DOHH2 (cell line): ENCODE results near the gene ASAP2.

Experiments
- H3F3A ChIP-seq: fragments of 200-600 bp; sonication (generic), shearing (Covaris generic); 2 replicates; pipeline ENCODE4 v1.6.0; 2016; ENCODE audit warnings: antibody characterized with exemption, mild to moderate bottlenecking; ENCODE audit not compliant: control insufficient read depth, insufficient read depth
- H3K27ac ChIP-seq: fragments of 200-600 bp; sonication (generic); 2 replicates; pipeline ENCODE4 v1.5.1; 2014; ENCODE audit warnings: low read depth, mild to moderate bottlenecking, low read length, moderate library complexity
- H3K27me3 ChIP-seq: fragments of 200-600 bp; sonication (generic); 2 replicates; pipeline ENCODE4 v1.6.1; 2014; ENCODE audit warnings: mild to moderate bottlenecking, low read length, mixed read lengths; ENCODE audit not compliant: control insufficient read depth
- H3K36me3 ChIP-seq: fragments of 200-600 bp; sonication (generic); 2 replicates; pipeline ENCODE4 v1.6.1; 2014; ENCODE audit warnings: mild to moderate bottlenecking, low read length, moderate library complexity, mixed read lengths; ENCODE audit not compliant: control insufficient read depth
- H3K4me1 ChIP-seq: fragments of 200-600 bp; sonication (generic); 2 replicates; pipeline ENCODE4 v1.6.1; 2014; ENCODE audit warnings: mild to moderate bottlenecking, low read length, mixed read lengths; ENCODE audit not compliant: control insufficient read depth
- H3K4me2 ChIP-seq: fragments of 200-600 bp; sonication (generic); 2 replicates; pipeline ENCODE4 v1.6.0; 2014; ENCODE audit warnings: mild to moderate bottlenecking, low read length, moderate library complexity
- H3K4me3 ChIP-seq: fragments of 200-600 bp; sonication (generic); 2 replicates; pipeline ENCODE4 v1.5.1; 2014; ENCODE audit warnings: mild to moderate bottlenecking, low read length, mixed read lengths
- H3K79me2 ChIP-seq: fragments of 200-600 bp; sonication (generic); 2 replicates; pipeline ENCODE4 v1.6.1; 2014; ENCODE audit warnings: mild to moderate bottlenecking, low read length, mixed read lengths; ENCODE audit not compliant: control insufficient read depth
- H3K9me2 ChIP-seq: fragments of 200-600 bp; sonication (generic); replicated peaks from 2 replicates; pipeline ENCODE4 v1.6.1; 2014; ENCODE audit warnings: mild to moderate bottlenecking, low read length, mixed read lengths; ENCODE audit not compliant: control insufficient read depth
- H3K9me3 ChIP-seq: fragments of 200-600 bp; sonication (generic); 2 replicates; pipeline ENCODE4 v1.6.1; 2014; ENCODE audit warnings: antibody characterized with exemption, low read length, mixed read lengths; ENCODE audit not compliant: control insufficient read depth, insufficient read depth
- H4K20me1 ChIP-seq: fragments of 200-600 bp; sonication (generic); 2 replicates; pipeline ENCODE4 v1.6.0; 2014; ENCODE audit warnings: low read depth, mild to moderate bottlenecking, antibody characterized with exemption, low read length, moderate library complexity; ENCODE audit not compliant: control insufficient read depth, insufficient read depth
- EZH2phosphoT487 ChIP-seq: fragments of 200-600 bp; sonication (generic); IDR thresholded peaks from 2 replicates; pipeline ENCODE4 v1.6.1; 2017; ENCODE audit warnings: borderline replicate concordance, mild to moderate bottlenecking, antibody characterized with exemption, low read length, moderate library complexity, mixed read lengths
- TF ChIP-seq, protein P1 (sequence below): fragments of 200-600 bp; sonication (generic); IDR thresholded peaks from one replicate; pipeline ENCODE4 v1.5.1; 2014; ENCODE audit warnings: antibody characterized with exemption, mild to moderate bottlenecking, low read depth, low read length; ENCODE audit not compliant: poor library complexity, severe bottlenecking

The ASAP2 gene

GRCh38 chr2:9327873-9328352, 121.3 kb downstream of the ASAP2 start:
- Histone ChIP-seq H3K27ac (no peak overlapping the region), H3K4me3 (no peak overlapping the region), H3K9me2 (no peaks in the 10 kb centered on the region), H3K79me2 (no peaks in the 10 kb centered on the region), H3K36me3 (no peaks in the 10 kb centered on the region), H3K4me2 (no peak overlapping the region), H4K20me1 (no peaks in the 10 kb centered on the region), H3K9me3 (no peaks in the 10 kb centered on the region), H3K4me1 (peaks cover 15% of the 10 kb centered on the region), H3K27me3 (peaks cover 14% of the 10 kb centered on the region; the same call in 1 of the 2 replicates), H3F3A (no peaks in the 10 kb centered on the region)
- TF ChIP-seq, protein P1, sequence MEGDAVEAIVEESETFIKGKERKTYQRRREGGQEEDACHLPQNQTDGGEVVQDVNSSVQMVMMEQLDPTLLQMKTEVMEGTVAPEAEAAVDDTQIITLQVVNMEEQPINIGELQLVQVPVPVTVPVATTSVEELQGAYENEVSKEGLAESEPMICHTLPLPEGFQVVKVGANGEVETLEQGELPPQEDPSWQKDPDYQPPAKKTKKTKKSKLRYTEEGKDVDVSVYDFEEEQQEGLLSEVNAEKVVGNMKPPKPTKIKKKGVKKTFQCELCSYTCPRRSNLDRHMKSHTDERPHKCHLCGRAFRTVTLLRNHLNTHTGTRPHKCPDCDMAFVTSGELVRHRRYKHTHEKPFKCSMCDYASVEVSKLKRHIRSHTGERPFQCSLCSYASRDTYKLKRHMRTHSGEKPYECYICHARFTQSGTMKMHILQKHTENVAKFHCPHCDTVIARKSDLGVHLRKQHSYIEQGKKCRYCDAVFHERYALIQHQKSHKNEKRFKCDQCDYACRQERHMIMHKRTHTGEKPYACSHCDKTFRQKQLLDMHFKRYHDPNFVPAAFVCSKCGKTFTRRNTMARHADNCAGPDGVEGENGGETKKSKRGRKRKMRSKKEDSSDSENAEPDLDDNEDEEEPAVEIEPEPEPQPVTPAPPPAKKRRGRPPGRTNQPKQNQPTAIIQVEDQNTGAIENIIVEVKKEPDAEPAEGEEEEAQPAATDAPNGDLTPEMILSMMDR: no peak
- no peak for TF ChIP-seq EZH2phosphoT487

DNA sequence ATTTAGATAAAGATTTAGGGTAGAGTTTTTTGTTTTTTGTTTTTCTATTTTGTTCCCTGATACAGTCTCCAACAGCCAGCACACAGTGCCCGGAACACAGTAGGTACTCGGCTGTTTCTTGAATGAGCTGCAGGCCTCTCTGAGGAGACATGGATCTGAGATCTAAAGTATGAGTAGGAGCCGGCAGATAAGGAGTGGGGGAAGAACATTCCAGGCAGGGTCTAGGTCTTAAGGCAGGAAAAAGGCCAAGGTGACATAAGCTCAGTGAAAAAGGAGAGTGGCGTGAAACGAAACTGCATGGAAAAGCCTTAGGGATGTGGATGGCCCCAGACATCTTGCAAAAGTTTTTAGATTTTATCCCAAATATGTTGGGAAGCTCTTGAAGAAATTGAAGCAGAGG, 122.3 kb downstream of the ASAP2 start:
- H3K9me2 ChIP-seq: no peaks in the 10 kb centered on the region
- no peaks in the 10 kb centered on the region for H3K9me3 ChIP-seq
- peaks cover 14% of the 10 kb centered on the region; the same call in 1 of the 2 replicates for H3K27me3 ChIP-seq
- no peak overlapping the region for H3K4me3 ChIP-seq
- no peak overlapping the region for H3K4me2 ChIP-seq
- no peaks in the 10 kb centered on the region for H3K79me2 ChIP-seq
- H3F3A ChIP-seq: no peaks in the 10 kb centered on the region
- no peaks in the 10 kb centered on the region for H3K36me3 ChIP-seq
- no peaks in the 10 kb centered on the region for H4K20me1 ChIP-seq
- peaks cover 15% of the 10 kb centered on the region for H3K4me1 ChIP-seq
- no peak overlapping the region for H3K27ac ChIP-seq
- no peak for TF ChIP-seq EZH2phosphoT487
- TF ChIP-seq, protein P1: no peak

DNA sequence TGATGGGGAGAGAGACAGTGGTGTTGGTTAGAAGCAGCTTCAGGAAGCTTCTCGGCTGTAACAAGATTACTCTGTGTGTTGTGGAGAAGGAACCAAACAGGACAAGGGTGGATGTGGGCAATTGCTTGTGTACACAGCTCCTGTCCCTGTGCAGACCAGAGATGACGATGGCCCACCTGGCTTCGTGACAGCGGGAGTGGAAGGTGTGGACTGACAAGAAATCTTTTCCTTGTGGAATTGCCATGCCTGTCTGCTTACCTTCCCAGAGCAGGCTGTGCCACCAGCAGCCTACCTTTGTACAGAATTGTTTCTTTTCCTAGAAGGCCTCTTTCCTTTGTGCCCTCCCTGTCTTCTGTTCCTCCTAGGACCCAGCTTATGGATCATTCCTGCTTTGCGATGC, 122.9 kb downstream of the ASAP2 start:
- H3K27ac ChIP-seq: no peak overlapping the region
- H3K4me1 ChIP-seq: peaks cover 15% of the 10 kb centered on the region
- no peak overlapping the region for H3K4me3 ChIP-seq
- H3F3A ChIP-seq: no peaks in the 10 kb centered on the region
- no peaks in the 10 kb centered on the region for H3K36me3 ChIP-seq
- no peaks in the 10 kb centered on the region for H3K9me3 ChIP-seq
- H3K79me2 ChIP-seq: no peaks in the 10 kb centered on the region
- H3K4me2 ChIP-seq: no peak overlapping the region
- TF ChIP-seq, protein P1: no peak
- no peak for TF ChIP-seq EZH2phosphoT487
- H3K27me3 ChIP-seq: peaks cover 14% of the 10 kb centered on the region; the same call in 1 of the 2 replicates
- no peaks in the 10 kb centered on the region for H4K20me1 ChIP-seq
- no peaks in the 10 kb centered on the region for H3K9me2 ChIP-seq
